ENCODE measurements around the gene SMIM34.

GRCh38 chr21:34372321-34372720 lies 51.4 kb downstream of the SMIM34 start:
- TF ChIP-seq SUZ12 (IDR thresholded peaks at IDR 0.05; ENCODE audit: extremely low read depth, insufficient read depth, insufficient read length), result no peak
- TF ChIP-seq ZNF274 (IDR thresholded peaks at IDR 0.05; ENCODE audit: low read depth, low read length), result no peak
- no peak for TF ChIP-seq YY1 (IDR thresholded peaks at IDR 0.05; ENCODE audit: insufficient read depth, insufficient read length)
